Measurements from ENCODE around the gene NTRK1. TPM values are rescaled to one million over a fixed set of nuclear protein-coding genes. Genes with fewer than 3 reads are reported as not detected.

The NTRK1 gene
- 10 to 100 TPM in 1 of 3 donors, 1 to 10 TPM in 2; 1.7 to 16.7 (median 2.4) TPM for total RNA-seq
- total RNA-seq (2013) = 0.20 TPM

GRCh38 chr1:156860628-156861423 lies at the start of gene NTRK1:
Gene NTRK1 (plus strand): TSS chr1:156860865. CDS start chr1:156860935, 70 bp downstream.
- DNase-seq (peak; percentile 25 to 77), ATAC-seq (peak; percentile 73 to 78 (median 76))
- peaks cover 12 to 31% of the 10 kb centered on the region in 2 donors for H3K4me1 Mint-ChIP-seq
- no peaks in the 10 kb centered on the region for H3K36me3 ChIP-seq (ENCODE audit: control insufficient read depth, insufficient read depth, low read length)
- WGBS (ENCODE audit: insufficient coverage) = 4% methylated on average over 69 of the region's 69 CpGs
- H3K4me1 ChIP-seq (ENCODE audit: control insufficient read depth, insufficient read depth, low read length) = peaks cover 25% of the 10 kb centered on the region
- peaks cover 48 to 51% of the 10 kb centered on the region in 2 donors for H3K27me3 Mint-ChIP-seq (ENCODE audit: low read depth in 2 of 2)
- H3K4me3 ChIP-seq (ENCODE audit: low read length) = peak within 1 kb of the TSS; percentile 25
- no peak within 1 kb of the TSS for H3K27ac ChIP-seq (ENCODE audit: low read length)
- H3K36me3 Mint-ChIP-seq = no peaks in the 10 kb centered on the region
- H3K27me3 ChIP-seq (ENCODE audit: control insufficient read depth, insufficient read depth, low read length) = peaks cover 39% of the 10 kb centered on the region
- no peak for TF ChIP-seq CTCF (IDR thresholded peaks at IDR 0.05)
- intact Hi-C loops (cut with micrococcal nuclease) = loop anchor here (1.0 to 2.0 kb wide), 3 partner anchors 22 to 132 kb away; partner anchors contain the start of genes ISG20L2 and METTL25B
- H3K9me3 Mint-ChIP-seq = no peaks in the 10 kb centered on the region
- peak within 1 kb of the TSS in 1 of 2 donors; percentile 78 for H3K27ac Mint-ChIP-seq
- peak within 1 kb of the TSS; percentile 84 for H3K4me3 Mint-ChIP-seq
- no peaks in the 10 kb centered on the region for H3K9me3 ChIP-seq (ENCODE audit: control insufficient read depth, insufficient read depth, low read length)

- Histone ChIP-seq H3K27me3 (ENCODE audit: control insufficient read depth, insufficient read depth, low read length) (no peaks in the 10 kb centered on the region), H3K27ac (ENCODE audit: low read length) (no peak overlapping the region), H3K4me3 (ENCODE audit: low read length) (no peak overlapping the region), H3K9me3 (ENCODE audit: control insufficient read depth, insufficient read depth, low read length) (no peaks in the 10 kb centered on the region), H3K36me3 (ENCODE audit: control insufficient read depth, insufficient read depth, low read length) (peaks cover 56% of the 10 kb centered on the region), H3K4me1 (ENCODE audit: control insufficient read depth, insufficient read depth, low read length) (peaks cover 84% of the 10 kb centered on the region)
- Mint-ChIP-seq H3K27ac (peak overlapping the region; percentile 98), H3K9me3 (no peaks in the 10 kb centered on the region), H3K36me3 (peaks cover 20% of the 10 kb centered on the region), H3K4me3 (peak overlapping the region; percentile 96), H3K4me1 (peaks cover 83 to 98% of the 10 kb centered on the region in 2 donors), H3K27me3 (ENCODE audit: low read depth in 2 of 2) (no peaks in the 10 kb centered on the region)
- no peak for DNase-seq
- WGBS (ENCODE audit: insufficient coverage) = 78% methylated on average over 4 of the region's 4 CpGs
- no peak for ATAC-seq
- intact Hi-C loops (cut with micrococcal nuclease) = no loop called here
- no peak for TF ChIP-seq CTCF (IDR thresholded peaks at IDR 0.05)
Measured at GRCh38 chr1:156811168-156811567, 49.5 kb upstream of the NTRK1 start.

GRCh38 chr1:156812293-156812990 lies 48.2 kb upstream of the NTRK1 start:
- no peaks in the 10 kb centered on the region for H3K9me3 Mint-ChIP-seq
- peaks cover 20% of the 10 kb centered on the region for H3K36me3 Mint-ChIP-seq
- intact Hi-C loops (cut with micrococcal nuclease) = no loop called here
- Histone ChIP-seq H3K4me1 (ENCODE audit: control insufficient read depth, insufficient read depth, low read length) (peaks cover 92% of the 10 kb centered on the region), H3K27me3 (ENCODE audit: control insufficient read depth, insufficient read depth, low read length) (no peaks in the 10 kb centered on the region), H3K36me3 (ENCODE audit: control insufficient read depth, insufficient read depth, low read length) (peaks cover 48% of the 10 kb centered on the region), H3K4me3 (ENCODE audit: low read length) (no peak overlapping the region), H3K27ac (ENCODE audit: low read length) (peak overlapping the region; percentile 99), H3K9me3 (ENCODE audit: control insufficient read depth, insufficient read depth, low read length) (no peaks in the 10 kb centered on the region)
- no peaks in the 10 kb centered on the region for H3K27me3 Mint-ChIP-seq (ENCODE audit: low read depth in 2 of 2)
- H3K4me3 Mint-ChIP-seq = peak overlapping the region; percentile 96
- ATAC-seq (no peak), DNase-seq (no peak)
- peak overlapping the region; percentile 98 for H3K27ac Mint-ChIP-seq
- no peak for TF ChIP-seq CTCF (IDR thresholded peaks at IDR 0.05)
- 97% methylated on average over 10 of the region's 10 CpGs for WGBS (ENCODE audit: insufficient coverage)
- H3K4me1 Mint-ChIP-seq = peaks cover 82 to 98% of the 10 kb centered on the region in 2 donors
